Thyroid gland (tissue), 4 donors: ENCODE data around the gene KCTD2.

Experiments used
- CTCF ChIP-seq, 6 experiments: fragments of 200-600 bp in 3 of 6; fragments of 450-650 bp in 3 of 6; sonication (generic) in 3 of 6; IDR thresholded peaks; one replicate each; pipeline ENCODE4 v1.5.1; 2016 to 2019; ENCODE audit warnings: antibody characterized with exemption in 6 of 6, mild to moderate bottlenecking in 2 of 6, inconsistent platforms in 1 of 6, moderate library complexity in 1 of 6
- POLR2A ChIP-seq, 2 donors: fragments of 450-650 bp; IDR thresholded peaks; one replicate each; pipeline ENCODE4 v1.6.1; 2017; ENCODE audit warnings: antibody characterized with exemption in 2 of 2, mild to moderate bottlenecking in 2 of 2, moderate library complexity in 1 of 2

GRCh38 chr17:74998783-74999182, 48.2 kb upstream of the KCTD2 start:
- TF ChIP-seq POLR2A (IDR thresholded peaks at IDR 0.05): no peak
- TF ChIP-seq CTCF (IDR thresholded peaks at IDR 0.05): no peak
